AG09309 (cell line): ENCODE data around the gene DOCK9.

Source experiments
- DNase-seq: peaks from one replicate; pipeline ENCODE4 v3.0.0-alpha.2; 2010; ENCODE audit warnings: low read depth
- H3K4me3 ChIP-seq: 2 replicates; pipeline ENCODE4 v1.5.1; 2011; ENCODE audit warnings: mild to moderate bottlenecking, low read depth, low read length, moderate library complexity; ENCODE audit not compliant: control insufficient read depth
- TF ChIP-seq, protein P1 (sequence below): IDR thresholded peaks from 2 replicates; pipeline ENCODE4 v1.5.1; 2011; ENCODE audit warnings: mild to moderate bottlenecking, low read depth, low read length, inconsistent platforms; ENCODE audit not compliant: insufficient read depth, control insufficient read depth; ENCODE audit errors: missing control alignments

The DOCK9 gene

GRCh38 chr13:98892077-98892476, 85.8 kb downstream of the DOCK9 start:
- no peak for DNase-seq
- H3K4me3 ChIP-seq = no peak overlapping the region
- TF ChIP-seq, protein P1, sequence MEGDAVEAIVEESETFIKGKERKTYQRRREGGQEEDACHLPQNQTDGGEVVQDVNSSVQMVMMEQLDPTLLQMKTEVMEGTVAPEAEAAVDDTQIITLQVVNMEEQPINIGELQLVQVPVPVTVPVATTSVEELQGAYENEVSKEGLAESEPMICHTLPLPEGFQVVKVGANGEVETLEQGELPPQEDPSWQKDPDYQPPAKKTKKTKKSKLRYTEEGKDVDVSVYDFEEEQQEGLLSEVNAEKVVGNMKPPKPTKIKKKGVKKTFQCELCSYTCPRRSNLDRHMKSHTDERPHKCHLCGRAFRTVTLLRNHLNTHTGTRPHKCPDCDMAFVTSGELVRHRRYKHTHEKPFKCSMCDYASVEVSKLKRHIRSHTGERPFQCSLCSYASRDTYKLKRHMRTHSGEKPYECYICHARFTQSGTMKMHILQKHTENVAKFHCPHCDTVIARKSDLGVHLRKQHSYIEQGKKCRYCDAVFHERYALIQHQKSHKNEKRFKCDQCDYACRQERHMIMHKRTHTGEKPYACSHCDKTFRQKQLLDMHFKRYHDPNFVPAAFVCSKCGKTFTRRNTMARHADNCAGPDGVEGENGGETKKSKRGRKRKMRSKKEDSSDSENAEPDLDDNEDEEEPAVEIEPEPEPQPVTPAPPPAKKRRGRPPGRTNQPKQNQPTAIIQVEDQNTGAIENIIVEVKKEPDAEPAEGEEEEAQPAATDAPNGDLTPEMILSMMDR = no peak

GRCh38 chr13:98890925-98891324, 86.9 kb downstream of the DOCK9 start:
- TF ChIP-seq, protein P1 = no peak
- no peak for DNase-seq
- H3K4me3 ChIP-seq = no peak overlapping the region

DNA sequence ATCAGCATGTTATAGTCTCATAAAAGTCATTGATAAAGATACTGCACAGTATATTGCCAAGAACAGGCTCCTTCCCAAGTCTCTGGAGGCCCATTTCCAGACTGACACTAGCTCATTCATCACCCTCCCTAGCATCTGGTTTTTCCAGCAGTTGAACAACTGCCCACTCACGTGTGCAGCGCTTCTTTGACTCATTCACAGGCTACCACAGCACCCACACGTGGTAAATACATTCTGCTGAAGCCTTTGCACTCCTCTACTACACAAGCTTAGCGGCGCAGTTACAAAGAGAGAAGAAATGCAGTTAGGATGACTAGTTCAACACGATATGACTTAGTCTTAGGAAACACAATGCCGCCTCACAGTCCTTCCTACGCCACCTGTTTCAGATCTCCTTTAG, 87.7 kb downstream of the DOCK9 start:
- TF ChIP-seq, protein P1 = no peak
- no peak overlapping the region for H3K4me3 ChIP-seq
- DNase-seq = peak; percentile 91

- TF ChIP-seq, protein P1 = no peak
- H3K4me3 ChIP-seq = no peak overlapping the region
- DNase-seq = no peak
These were observed 88.3 kb downstream of the DOCK9 start for GRCh38 chr13:98889419-98890085.

DNA sequence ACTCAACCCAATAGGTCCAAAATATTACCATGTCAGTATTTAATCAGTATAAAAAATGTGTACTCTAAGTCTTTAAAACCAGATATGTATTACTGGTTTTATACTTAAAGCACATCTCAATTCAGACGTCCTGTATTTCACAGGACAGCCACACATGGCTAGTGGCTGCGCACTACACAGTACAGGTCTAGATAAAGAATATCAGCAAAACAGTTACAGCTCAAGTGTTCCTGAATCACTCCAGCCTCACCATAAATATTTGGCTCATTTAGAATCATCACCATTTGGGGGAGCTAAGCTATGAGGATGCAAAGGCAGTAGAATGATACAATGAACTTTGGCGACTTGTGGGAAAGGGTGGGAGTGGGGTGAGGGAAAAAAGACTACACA, 89.0 kb downstream of the DOCK9 start:
- TF ChIP-seq, protein P1 = no peak
- H3K4me3 ChIP-seq = no peak overlapping the region
- DNase-seq = no peak

GRCh38 chr13:98888222-98888889, 89.5 kb downstream of the DOCK9 start:
- H3K4me3 ChIP-seq = no peak overlapping the region
- TF ChIP-seq, protein P1 = no peak
- no peak for DNase-seq
